ENCODE measurements around the gene FIP1L1. TPM values are rescaled to one million over a fixed set of nuclear protein-coding genes. Genes with fewer than 3 reads are reported as not detected.

The FIP1L1 gene
- total and polyA plus RNA-seq, 2 donors (not counting 3 experiments of a cell fraction or from before 2014, with no cell fraction given): 18.9 to 51.9 TPM

GRCh38 chr4:53478671-53479456, 101.4 kb downstream of the FIP1L1 start:
- dilution Hi-C loops (cut with MboI; ENCODE audit: extremely low pct_ligation_motif_present, low sequenced_read_pairs) (no loop called here), intact Hi-C loops (cut with micrococcal nuclease) (no loop called here)
- no TSS peak for BruUV-seq (replicated peaks)
- Histone ChIP-seq H3K27me3 (ENCODE audit: control insufficient read depth in 2 of 2, insufficient read depth in 2 of 2, low read length in 2 of 2) (no peaks in the 10 kb centered on the region), H3K9me1 (replicated peaks; ENCODE audit: control insufficient read depth, extremely low read depth, insufficient read depth, low read length) (no peaks in the 10 kb centered on the region), H3K27ac (ENCODE audit: insufficient read depth, low read depth, low read length) (no peak overlapping the region), H3K4me3 (replicated peaks in 1 of 3; ENCODE audit: insufficient read depth in 1 of 3, low read depth in 1 of 3, low read length in 3 of 3) (no peak overlapping the region), H3K9me3 (replicated peaks; ENCODE audit: control insufficient read depth, insufficient read depth, low read length) (no peaks in the 10 kb centered on the region), H2AFZ (ENCODE audit: low read depth, low read length) (no peak overlapping the region), H3K36me3 (ENCODE audit: control insufficient read depth in 2 of 2, extremely low read depth in 1 of 2, insufficient read depth in 2 of 2, low read length in 2 of 2) (no peaks in the 10 kb centered on the region), H3K4me2 (ENCODE audit: insufficient read depth, low read length) (no peak overlapping the region), H3K79me2 (ENCODE audit: control insufficient read depth, insufficient read depth, low read length) (no peaks in the 10 kb centered on the region), H4K20me1 (replicated peaks; ENCODE audit: control insufficient read depth, extremely low read depth, insufficient read depth, low read length) (no peaks in the 10 kb centered on the region), H3K9ac (replicated peaks; ENCODE audit: extremely low read depth, insufficient read depth, low read length) (no peak overlapping the region), H3K4me1 (ENCODE audit: control insufficient read depth, extremely low read depth, insufficient read depth, low read length) (no peaks in the 10 kb centered on the region)
- ChIA-PET CTCF (interaction anchor here (1.3 kb wide), 1 partner anchor 11 kb away, joined by 8 read pairs; no protein-coding TSS in a partner anchor), POLR2A (no interaction called here)
- FAIRE-seq: no peak
- TF ChIP-seq MAX (IDR thresholded peaks at IDR 0.05; ENCODE audit: insufficient read depth, insufficient read length) (no peak), POLR2A (IDR thresholded peaks at IDR 0.05; ENCODE audit: low read depth, low read length) (no peak), FOS (IDR thresholded peaks at IDR 0.05; ENCODE audit: borderline replicate concordance, insufficient read depth, low read length) (peak; percentile 69), JUN (IDR thresholded peaks at IDR 0.05; ENCODE audit: borderline replicate concordance, insufficient read depth, insufficient read length, low read depth) (peak; percentile 7)
- no peak for DNase-seq (ENCODE audit: low read depth, low spot score)

GRCh38 chr4:53479736-53480525, 102.5 kb downstream of the FIP1L1 start:
- H4K20me1 ChIP-seq (replicated peaks; ENCODE audit: control insufficient read depth, extremely low read depth, insufficient read depth, low read length): no peaks in the 10 kb centered on the region
- H3K9me1 ChIP-seq (replicated peaks; ENCODE audit: control insufficient read depth, extremely low read depth, insufficient read depth, low read length): no peaks in the 10 kb centered on the region
- CTCF ChIA-PET: interaction anchor here (1.0 to 2.2 kb wide), 4 partner anchors 10 to 754 kb away, joined by 3 to 8 read pairs (median 5); no protein-coding TSS in a partner anchor
- H3K9ac ChIP-seq (replicated peaks; ENCODE audit: extremely low read depth, insufficient read depth, low read length): no peak overlapping the region
- no peak overlapping the region for H2AFZ ChIP-seq (ENCODE audit: low read depth, low read length)
- H3K9me3 ChIP-seq (replicated peaks; ENCODE audit: control insufficient read depth, insufficient read depth, low read length): no peaks in the 10 kb centered on the region
- no peaks in the 10 kb centered on the region for H3K27me3 ChIP-seq (ENCODE audit: control insufficient read depth in 2 of 2, insufficient read depth in 2 of 2, low read length in 2 of 2)
- H3K79me2 ChIP-seq (ENCODE audit: control insufficient read depth, insufficient read depth, low read length): no peaks in the 10 kb centered on the region
- intact Hi-C loops (cut with micrococcal nuclease): no loop called here
- no peaks in the 10 kb centered on the region for H3K36me3 ChIP-seq (ENCODE audit: control insufficient read depth in 2 of 2, extremely low read depth in 1 of 2, insufficient read depth in 2 of 2, low read length in 2 of 2)
- FAIRE-seq (no peak), DNase-seq (ENCODE audit: low read depth, low spot score) (no peak)
- dilution Hi-C loops (cut with MboI; ENCODE audit: extremely low pct_ligation_motif_present, low sequenced_read_pairs): no loop called here
- H3K4me1 ChIP-seq (ENCODE audit: control insufficient read depth, extremely low read depth, insufficient read depth, low read length): no peaks in the 10 kb centered on the region
- no TSS peak for BruUV-seq (replicated peaks)
- H3K27ac ChIP-seq (ENCODE audit: insufficient read depth, low read depth, low read length): no peak overlapping the region
- no peak overlapping the region for H3K4me2 ChIP-seq (ENCODE audit: insufficient read depth, low read length)
- POLR2A ChIA-PET: no interaction called here
- TF ChIP-seq CTCF (IDR thresholded peaks at IDR 0.05; ENCODE audit: extremely low read depth in 1 of 2, insufficient read depth in 1 of 2, low read depth in 1 of 2, low read length in 2 of 2): no peak
- TF ChIP-seq POLR2AphosphoS5 (IDR thresholded peaks at IDR 0.05; ENCODE audit: insufficient read depth, low read depth, low read length): no peak
- no peak for TF ChIP-seq JUN (IDR thresholded peaks at IDR 0.05; ENCODE audit: borderline replicate concordance, insufficient read depth, insufficient read length, low read depth)
- TF ChIP-seq GATA2 (IDR thresholded peaks at IDR 0.05; ENCODE audit: insufficient read depth, insufficient read length, low read depth, low read length): no peak
- TF ChIP-seq EZH2 (IDR thresholded peaks at IDR 0.05; ENCODE audit: borderline replicate concordance, low read depth, low read length, severe bottlenecking): no peak
- TF ChIP-seq POLR2A (IDR thresholded peaks at IDR 0.05; ENCODE audit: low read depth, low read length): no peak
- TF ChIP-seq MAX (IDR thresholded peaks at IDR 0.05; ENCODE audit: insufficient read depth, insufficient read length): no peak
- no peak for TF ChIP-seq MYC (IDR thresholded peaks at IDR 0.05; ENCODE audit: low read depth, low read length)
- TF ChIP-seq FOS (IDR thresholded peaks at IDR 0.05; ENCODE audit: borderline replicate concordance, insufficient read depth, low read length): no peak
- H3K4me3 ChIP-seq (replicated peaks in 1 of 3; ENCODE audit: insufficient read depth in 1 of 3, low read depth in 1 of 3, low read length in 3 of 3): no peak overlapping the region

All from endothelial cell of umbilical vein (primary cell).